GM12878 (cell line): ENCODE results near the gene GALNT9. TPM values are rescaled to one million over a fixed set of nuclear protein-coding genes. Genes with fewer than 3 reads are reported as not detected.

ENCODE experiments used
- ATAC-seq: fragments of 200-7000 bp; cut with Tn5 transposase; 3 replicates; pipeline ENCODE4 v1.9.1; 2020; ENCODE audit warnings: mild to moderate bottlenecking, moderate library complexity
- BruUV-seq: library from RNA; stranded (reverse); fragments of 400-500 nt; replicated peaks from 2 replicates; lab custom pipeline; 2021; lab: Mats Ljungman, UMichigan
- CTCF ChIA-PET: fragments of 300-600 bp; sonication (Branson Sonifier 250); formaldehyde crosslinking; extraction: SDS; loops from one replicate; lab custom pipeline; 2021; ENCODE audit warnings: inconsistent platforms; lab: Yijun Ruan, JAX
- POLR2A ChIA-PET: fragments of 350-600 bp; formaldehyde crosslinking; extraction: SDS; loops from one replicate; lab custom pipeline; 2021; ENCODE audit warnings: inconsistent platforms; lab: Charles Lee
- RAD21 ChIA-PET: fragments of 300-600 bp; sonication (Branson Sonifier 250); formaldehyde crosslinking; loops from one replicate; lab custom pipeline; 2023; ENCODE audit warnings: antibody characterized with exemption; ENCODE audit not compliant: unreplicated experiment; lab: Charles Lee
- SMC1A ChIA-PET: fragments of 300-600 bp; sonication (Branson Sonifier 250); formaldehyde crosslinking; loops from one replicate; lab custom pipeline; 2023; ENCODE audit not compliant: unreplicated experiment, uncharacterized antibody; lab: Charles Lee
- DNase-seq: peaks from one replicate; pipeline ENCODE4 v3.0.0-alpha.2; 2011; ENCODE audit warnings: low read depth, low spot score
- FAIRE-seq: peaks from 3 replicates; lab custom pipeline; 2011; peaks lifted over from hg19 to GRCh38; lab: Jason Lieb, UNC
- H2AFZ ChIP-seq: 2 replicates; pipeline ENCODE4 v1.6.0; 2011; ENCODE audit warnings: low read depth, low read length, control low read depth; ENCODE audit not compliant: control insufficient read depth
- H3K27ac ChIP-seq: 2 replicates; pipeline ENCODE4 v1.5.1; 2011; ENCODE audit warnings: control low read depth; ENCODE audit not compliant: control insufficient read depth, insufficient read depth
- H3K27me3 ChIP-seq, 2 experiments: replicated peaks in 1 of 2; 2 replicates each; pipeline versions ENCODE4 v1.6.0 to v1.6.1; 2011; ENCODE audit warnings: low read length in 1 of 2; ENCODE audit not compliant: control insufficient read depth in 2 of 2, insufficient read depth in 2 of 2
- H3K36me3 ChIP-seq, 2 experiments: 2 replicates each; pipeline ENCODE4 v1.5.1; 2011; ENCODE audit warnings: low read length in 1 of 2; ENCODE audit not compliant: control insufficient read depth in 2 of 2, insufficient read depth in 2 of 2
- H3K4me1 ChIP-seq: 2 replicates; pipeline ENCODE4 v1.6.1; 2011; ENCODE audit warnings: mild to moderate bottlenecking, low read length, moderate library complexity, mixed read lengths; ENCODE audit not compliant: control insufficient read depth, insufficient read depth
- H3K4me2 ChIP-seq: 2 replicates; pipeline ENCODE4 v1.6.0; 2011; ENCODE audit warnings: control low read depth; ENCODE audit not compliant: control insufficient read depth, insufficient read depth
- H3K4me3 ChIP-seq: fragments of 200-600 bp; sonication (generic); 2 replicates; pipeline ENCODE4 v1.5.1; 2016
- H3K79me2 ChIP-seq: 2 replicates; pipeline ENCODE4 v1.6.0; 2011; ENCODE audit warnings: low read length; ENCODE audit not compliant: control insufficient read depth, insufficient read depth
- H3K9ac ChIP-seq: 2 replicates; pipeline ENCODE4 v1.8.0; 2011; ENCODE audit warnings: low read length, control low read depth, mixed read lengths; ENCODE audit not compliant: control insufficient read depth, insufficient read depth
- H3K9me3 ChIP-seq: replicated peaks from 3 replicates; pipeline ENCODE4 v1.5.1; 2011; ENCODE audit warnings: mild to moderate bottlenecking, low read length; ENCODE audit not compliant: control insufficient read depth, insufficient read depth
- H4K20me1 ChIP-seq: 2 replicates; pipeline ENCODE4 v1.6.0; 2011; ENCODE audit not compliant: control insufficient read depth, insufficient read depth
- BCL3 ChIP-seq: IDR thresholded peaks from 2 replicates; pipeline ENCODE4 v1.6.1; 2011; ENCODE audit warnings: borderline replicate concordance, low read depth, mild to moderate bottlenecking, moderate library complexity, low read length; ENCODE audit not compliant: insufficient read depth, poor library complexity, severe bottlenecking
- CHD4 ChIP-seq: fragments of 200-600 bp; sonication (generic); IDR thresholded peaks from 2 replicates; pipeline ENCODE4 v1.6.1; 2016; ENCODE audit warnings: mild to moderate bottlenecking
- CTCF ChIP-seq, 3 experiments: IDR thresholded peaks in 2 of 3; conservative IDR thresholded peaks in 1 of 3; 2 replicates each; pipeline ENCODE4 v1.5.1; 2011; ENCODE audit warnings: low read depth in 3 of 3, low read length in 3 of 3, mild to moderate bottlenecking in 3 of 3, control low read depth in 2 of 3, moderate library complexity in 2 of 3, inconsistent platforms in 1 of 3, mixed read lengths in 1 of 3; ENCODE audit not compliant: control insufficient read depth in 2 of 3, insufficient read depth in 1 of 3; ENCODE audit errors: extremely low read depth in 1 of 3
- DPF2 ChIP-seq: fragments of 450-650 bp; IDR thresholded peaks from 2 replicates; pipeline ENCODE4 v1.6.1; 2017; ENCODE audit warnings: mild to moderate bottlenecking
- HDAC2 ChIP-seq: fragments of 200-600 bp; sonication (generic); IDR thresholded peaks from 2 replicates; pipeline ENCODE4 v1.6.1; 2017
- IKZF1 ChIP-seq: fragments of 450-650 bp; conservative IDR thresholded peaks from 2 replicates; pipeline ENCODE4 v1.6.1; 2017; ENCODE audit warnings: antibody characterized with exemption, mild to moderate bottlenecking
- MTA3 ChIP-seq: IDR thresholded peaks from 2 replicates; pipeline ENCODE4 v1.6.1; 2012; ENCODE audit warnings: low read length, inconsistent platforms, borderline replicate concordance
- MXI1 ChIP-seq: fragments of 150-350 bp; IDR thresholded peaks from 2 replicates; pipeline ENCODE4 v1.6.1; 2011; ENCODE audit warnings: low read depth, mild to moderate bottlenecking, inconsistent platforms, low read length, improper control_type of control experiment
- SIX5 ChIP-seq: IDR thresholded peaks from 2 replicates; pipeline ENCODE4 v1.6.1; 2011; ENCODE audit warnings: mild to moderate bottlenecking, low read depth, low read length, moderate library complexity; ENCODE audit not compliant: severe bottlenecking
- SMARCA5 ChIP-seq: fragments of 450-650 bp; IDR thresholded peaks from 2 replicates; pipeline ENCODE4 v1.6.1; 2017; ENCODE audit warnings: mild to moderate bottlenecking
- SPI1 ChIP-seq: IDR thresholded peaks from 2 replicates; pipeline ENCODE4 v1.6.1; 2011; ENCODE audit warnings: low read depth, mild to moderate bottlenecking, low read length, moderate library complexity, borderline replicate concordance; ENCODE audit not compliant: insufficient read depth
- STAT1 ChIP-seq: fragments of 450-650 bp; conservative IDR thresholded peaks from 2 replicates; pipeline ENCODE4 v1.6.1; 2014; ENCODE audit warnings: antibody characterized with exemption, mild to moderate bottlenecking
- TBL1XR1 ChIP-seq: IDR thresholded peaks from 2 replicates; pipeline ENCODE4 v1.6.1; 2012; ENCODE audit warnings: low read depth, low read length, improper control_type of control experiment
- TCF12 ChIP-seq: IDR thresholded peaks from 2 replicates; pipeline ENCODE4 v1.6.1; 2011; ENCODE audit warnings: low read depth, mild to moderate bottlenecking, low read length
- ZSCAN29 ChIP-seq: fragments of 450-650 bp; IDR thresholded peaks from 2 replicates; pipeline ENCODE4 v1.6.1; 2017; ENCODE audit warnings: mild to moderate bottlenecking, moderate library complexity
- WGBS: methylation state at CpG from one replicate; pipeline ENCODE4 v1.1.6; 2016; ENCODE audit warnings: low lambda C conversion rate; ENCODE audit not compliant: insufficient replicate concordance, insufficient coverage; ENCODE audit errors: missing lambda C conversion rate; 5-methylcytosine and 5-hydroxymethylcytosine counted together
- in situ Hi-C: fragments of 300-500 bp; cut with MboI; formaldehyde crosslinking; loops from 9 replicates; pipeline ENCODE4 v1.14.3; 2018; ENCODE audit warnings: mixed read lengths
- intact Hi-C: fragments of 100-400 bp; cut with micrococcal nuclease; formaldehyde crosslinking; loops from one replicate; pipeline ENCODE4 v1.14.2; 2022; ENCODE audit not compliant: unreplicated experiment
- polyA plus RNA-seq, 11 experiments: library from polyadenylated mRNA; depleted of rRNA in 4 of 11; unstranded in 6 of 11; stranded (reverse) in 5 of 11; fragments of >200 nt; fragmentation: Nextera tagmentation in 4 of 11; fragmentation: Illumina TruSeq in 1 of 11; extraction: Ambion mirVana in 4 of 11; extraction: Trizol in 1 of 11; gene quantifications; 1 replicate in 1 of 11; 2 replicates in 10 of 11; pipeline versions ENCODE4 v1.2.1 to v1.2.3, GENCODE V29; 2011 to 2016; ENCODE audit warnings: inconsistent platforms in 2 of 11, missing spikeins in 2 of 11, low read depth in 1 of 11
- total RNA-seq, 4 experiments: library from RNA; depleted of rRNA in 3 of 4; stranded (reverse); fragments of >200 nt in 3 of 4; fragmentation: Illumina TruSeq in 1 of 4; extraction: Trizol in 1 of 4; gene quantifications; 2 replicates each; pipeline versions ENCODE4 v1.2.1 to v1.2.3, GENCODE V29; 2013 to 2021

Gene GALNT9
- total and polyA plus RNA-seq, 10 of the 15 experiments (the other 5 are each of a cell fraction or from before 2014, with no cell fraction given), result 0.04 TPM; not detected in 9

GRCh38 chr12:132259872-132260695 is 69.3 kb downstream of the GALNT9 start:
- no peak for DNase-seq
- Histone ChIP-seq H3K9me3 (no peaks in the 10 kb centered on the region; the same call in 2 of the 3 replicates), H3K4me1 (no peaks in the 10 kb centered on the region), H3K27ac (no peak overlapping the region), H2AFZ (no peak overlapping the region), H4K20me1 (no peaks in the 10 kb centered on the region), H3K4me2 (no peak overlapping the region), H3K36me3 (no peaks in the 10 kb centered on the region), H3K79me2 (no peaks in the 10 kb centered on the region), H3K27me3 (no peaks in the 10 kb centered on the region), H3K4me3 (no peak overlapping the region), H3K9ac (no peak overlapping the region)
- SMC1A ChIA-PET, result no interaction called here
- RAD21 ChIA-PET, result no interaction called here
- TF ChIP-seq DPF2, result no peak
- no peak for TF ChIP-seq IKZF1
- no peak for TF ChIP-seq HDAC2
- no peak for TF ChIP-seq MTA3
- no peak for TF ChIP-seq ZSCAN29
- BruUV-seq, result no TSS peak
- WGBS, result 28% methylated on average over 22 of the region's 25 CpGs
- in situ Hi-C loops, result no loop called here
- intact Hi-C loops, result no loop called here
- FAIRE-seq, result no peak
- no peak for ATAC-seq
- POLR2A ChIA-PET, result no interaction called here
- CTCF ChIA-PET, result interaction anchor here (0.6 kb wide), 1 partner anchor 9 kb away, joined by 3 read pairs; no protein-coding TSS in a partner anchor

DNA sequence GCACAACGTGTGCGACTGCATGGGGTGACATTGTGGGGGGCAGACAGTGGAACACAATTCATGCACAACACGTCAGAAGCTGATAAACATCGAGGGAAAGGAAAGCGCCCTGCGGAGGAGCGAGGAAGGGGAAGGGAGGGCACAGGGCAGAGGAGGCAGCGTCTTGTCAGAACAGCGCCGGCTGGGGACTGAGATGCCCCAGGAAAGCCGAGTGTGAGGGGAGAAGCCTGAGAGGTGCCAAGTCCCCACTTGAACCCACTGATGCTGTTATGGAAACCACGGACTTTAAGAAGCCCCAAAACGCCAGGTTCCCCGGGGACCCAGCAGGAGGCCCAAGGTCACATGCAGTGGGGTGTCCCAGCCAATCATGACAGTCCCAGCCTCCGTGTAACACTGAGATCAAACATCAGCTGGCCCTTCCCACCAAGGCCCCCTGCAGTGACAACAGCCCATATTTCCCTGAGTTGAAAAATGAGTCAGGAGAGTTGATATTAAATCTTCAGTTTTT is 70.0 kb downstream of the GALNT9 start:
- FAIRE-seq, result no peak
- Histone ChIP-seq H4K20me1 (no peaks in the 10 kb centered on the region), H3K4me3 (no peak overlapping the region), H3K4me1 (no peaks in the 10 kb centered on the region), H3K9ac (no peak overlapping the region), H3K27me3 (no peaks in the 10 kb centered on the region), H3K79me2 (no peaks in the 10 kb centered on the region), H2AFZ (no peak overlapping the region), H3K4me2 (no peak overlapping the region), H3K27ac (no peak overlapping the region), H3K9me3 (no peaks in the 10 kb centered on the region; the same call in 2 of the 3 replicates), H3K36me3 (no peaks in the 10 kb centered on the region)
- RAD21 ChIA-PET, result no interaction called here
- DNase-seq, result no peak
- POLR2A ChIA-PET, result no interaction called here
- SMC1A ChIA-PET, result no interaction called here
- ATAC-seq, result no peak
- BruUV-seq, result no TSS peak
- whole genome bisulfite sequencing, result 34% methylated on average over 12 of the region's 15 CpGs
- CTCF ChIA-PET, result no interaction called here
- in situ Hi-C loops (no loop called here), intact Hi-C loops (no loop called here)
- no peak for TF ChIP-seq TCF12
- no peak for TF ChIP-seq SIX5
- no peak for TF ChIP-seq CHD4
- TF ChIP-seq SMARCA5, result no peak
- TF ChIP-seq BCL3, result no peak
- TF ChIP-seq SPI1, result no peak
- TF ChIP-seq STAT1, result no peak
- TF ChIP-seq MXI1, result no peak
- no peak for TF ChIP-seq TBL1XR1
- no peak for TF ChIP-seq CTCF (IDR thresholded peaks at IDR 0.05 in 2 of 3, conservative IDR thresholded peaks at IDR 0.05 in 1 of 3; ENCODE audit: control insufficient read depth in 2 of 3, extremely low read depth in 1 of 3, insufficient read depth in 1 of 3, low read depth in 3 of 3, low read length in 3 of 3)
